ENCODE data around the gene PLAAT5. TPM values are rescaled to one million over a fixed set of nuclear protein-coding genes. Genes with fewer than 3 reads are reported as not detected.

Gene PLAAT5
- total and polyA plus RNA-seq, 2 donors from 2014 or later = 0.72 to 7.6 TPM

DNA sequence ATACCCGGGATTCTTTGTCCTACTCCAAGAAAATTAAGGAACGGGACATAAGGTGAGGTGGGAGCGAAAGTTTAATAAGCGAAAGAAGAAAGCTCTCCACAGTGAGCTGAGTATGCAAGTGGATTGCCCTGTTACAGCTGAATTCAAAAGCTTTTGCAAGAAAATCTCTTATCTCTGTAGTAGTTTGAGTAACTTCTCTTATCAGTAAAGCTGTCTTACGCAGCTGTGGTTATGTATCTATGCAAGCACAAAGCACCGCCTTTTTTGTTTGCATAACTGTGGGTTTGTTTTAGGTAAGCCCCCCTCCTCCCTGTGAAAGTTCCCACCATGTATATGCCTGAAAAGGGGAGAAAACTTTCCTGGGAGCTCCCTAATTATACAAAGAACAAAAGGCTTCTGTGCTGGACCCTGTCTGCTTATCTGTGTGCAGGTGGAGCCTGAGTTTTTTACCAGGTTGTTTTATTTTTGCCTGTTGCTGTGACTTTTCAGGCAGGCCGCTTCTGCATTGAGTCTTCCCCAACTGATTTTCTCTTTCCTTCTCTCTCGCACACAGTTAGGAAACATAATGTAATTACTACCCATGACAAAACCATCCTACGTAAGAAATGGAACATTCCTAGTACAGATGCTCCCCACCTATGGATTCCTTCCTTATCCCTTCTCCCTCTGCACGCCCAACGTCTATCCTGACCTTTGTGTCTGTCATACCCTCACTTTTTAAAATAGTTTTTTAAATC lies 837 bp upstream of the PLAAT5 start:
- Histone ChIP-seq H3K4me1 (ENCODE audit: control insufficient read depth in 2 of 3, insufficient read depth in 2 of 3, low read depth in 1 of 3, low read length in 3 of 3) (peaks cover 0 to 4% (median 0%) of the 10 kb centered on the region in 3 donors), H3K9me3 (ENCODE audit: control insufficient read depth in 2 of 3, insufficient read depth in 1 of 3, low read length in 3 of 3) (no peaks in the 10 kb centered on the region), H3K36me3 (ENCODE audit: control insufficient read depth in 2 of 3, insufficient read depth in 3 of 3, low read length in 3 of 3) (no peaks in the 10 kb centered on the region), H3K4me3 (ENCODE audit: low read length in 3 of 3) (peak overlapping the region in 1 of 3 donors; percentile 61), H3K27ac (ENCODE audit: low read depth in 2 of 2, low read length in 2 of 2) (no peak overlapping the region), H3K27me3 (ENCODE audit: control insufficient read depth, insufficient read depth, low read length) (no peaks in the 10 kb centered on the region), H3K9ac (ENCODE audit: low read length in 3 of 3) (peak overlapping the region in 1 of 3 donors; percentile 0)
- no peak for TF ChIP-seq CTCF (IDR thresholded peaks at IDR 0.05; ENCODE audit: borderline replicate concordance, extremely low read depth, insufficient read depth)
- intact Hi-C loops (cut with DNase I) = no loop called here
- DNase-seq = peak in 1 of 5 donors; percentile 21
- FAIRE-seq = no peak

- Histone ChIP-seq H3K9me3 (ENCODE audit: control insufficient read depth in 2 of 3, insufficient read depth in 1 of 3, low read length in 3 of 3) (no peaks in the 10 kb centered on the region), H3K4me3 (ENCODE audit: low read length in 3 of 3) (peak overlapping the region; percentile 61 to 71 (median 61)), H3K9ac (ENCODE audit: low read length in 3 of 3) (no peak overlapping the region), H3K27ac (ENCODE audit: low read depth in 2 of 2, low read length in 2 of 2) (no peak overlapping the region), H3K4me1 (ENCODE audit: control insufficient read depth in 2 of 3, insufficient read depth in 2 of 3, low read depth in 1 of 3, low read length in 3 of 3) (peaks cover 0 to 4% (median 0%) of the 10 kb centered on the region in 3 donors), H3K27me3 (ENCODE audit: control insufficient read depth, insufficient read depth, low read length) (no peaks in the 10 kb centered on the region), H3K36me3 (ENCODE audit: control insufficient read depth in 2 of 3, insufficient read depth in 3 of 3, low read length in 3 of 3) (no peaks in the 10 kb centered on the region)
- TF ChIP-seq CTCF (IDR thresholded peaks at IDR 0.05; ENCODE audit: borderline replicate concordance, extremely low read depth, insufficient read depth) = no peak
- intact Hi-C loops (cut with DNase I) = no loop called here
- no peak for FAIRE-seq
- DNase-seq = no peak
These were observed 247 bp upstream of the PLAAT5 start for GRCh38 chr11:63491240-63491587.

DNA sequence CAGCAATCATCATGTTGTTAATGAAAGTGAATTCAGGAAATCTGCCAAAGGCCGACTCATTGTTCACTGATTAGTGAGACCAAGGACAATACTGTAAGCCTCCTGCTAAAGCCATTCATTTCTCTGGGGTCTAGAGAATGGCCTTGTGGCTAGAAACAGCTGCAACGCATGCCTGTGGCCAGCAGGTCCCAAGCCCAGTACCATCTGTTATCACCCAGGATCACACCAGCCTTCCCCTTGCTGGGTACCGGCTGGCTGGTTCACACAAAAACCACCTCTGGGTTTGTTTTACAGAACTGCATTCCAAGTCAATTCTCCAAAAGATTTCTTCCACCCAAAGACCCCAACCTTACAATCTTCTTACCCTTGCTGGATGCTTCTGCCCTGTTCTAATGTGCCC lies 1.1 kb downstream of the PLAAT5 start:
- Histone ChIP-seq H3K4me3 (ENCODE audit: low read length in 3 of 3) (no peak overlapping the region), H3K27ac (ENCODE audit: low read depth in 2 of 2, low read length in 2 of 2) (no peak overlapping the region), H3K36me3 (ENCODE audit: control insufficient read depth in 2 of 3, insufficient read depth in 3 of 3, low read length in 3 of 3) (no peaks in the 10 kb centered on the region), H3K4me1 (ENCODE audit: control insufficient read depth in 2 of 3, insufficient read depth in 2 of 3, low read depth in 1 of 3, low read length in 3 of 3) (peaks cover 0 to 4% (median 0%) of the 10 kb centered on the region in 3 donors), H3K27me3 (ENCODE audit: control insufficient read depth, insufficient read depth, low read length) (no peaks in the 10 kb centered on the region), H3K9me3 (ENCODE audit: control insufficient read depth in 2 of 3, insufficient read depth in 1 of 3, low read length in 3 of 3) (peaks cover 0 to 2% (median 0%) of the 10 kb centered on the region in 3 donors), H3K9ac (ENCODE audit: low read length in 3 of 3) (no peak overlapping the region)
- intact Hi-C loops (cut with DNase I) = no loop called here
- DNase-seq (no peak), FAIRE-seq (no peak)
- TF ChIP-seq CTCF (IDR thresholded peaks at IDR 0.05; ENCODE audit: borderline replicate concordance, extremely low read depth, insufficient read depth) = no peak

Measured in kidney (tissue), 14 donors.